Peyer's patch (tissue), 4 donors: ENCODE data around the gene ZBTB2. TPM values are rescaled to one million over a fixed set of nuclear protein-coding genes. Genes with fewer than 3 reads are reported as not detected.
A peak's percentile ranks its signal among the peaks of the same experiment; 100 is the strongest.

Experiments used
- DNase-seq, 3 donors: peaks; one replicate each; pipeline ENCODE4 v3.0.0-alpha.2; 2017 to 2019
- H3K27ac ChIP-seq, 4 donors: fragments of 200-600 bp; sonication (generic); one replicate each; pipeline ENCODE4 v1.5.1; 2016 to 2019
- H3K27me3 ChIP-seq, 2 donors: fragments of 200-600 bp; sonication (generic); one replicate each; pipeline ENCODE4 v1.5.1; 2019
- H3K36me3 ChIP-seq, 3 donors: fragments of 200-600 bp; sonication (generic); one replicate each; pipeline ENCODE4 v1.5.1; 2016 to 2019
- H3K4me1 ChIP-seq, 4 donors: fragments of 200-600 bp; sonication (generic); one replicate each; pipeline ENCODE4 v1.5.1; 2016 to 2019
- H3K4me3 ChIP-seq, 4 donors: fragments of 200-600 bp; sonication (generic); 1 replicate in 3 of 4; 2 replicates in 1 of 4; pipeline ENCODE4 v1.5.1; 2016 to 2019; ENCODE audit warnings: mild to moderate bottlenecking in 1 of 4
- H3K9me3 ChIP-seq, 4 donors: fragments of 200-600 bp; sonication (generic); one replicate each; pipeline ENCODE4 v1.5.1; 2016 to 2019; ENCODE audit warnings: mild to moderate bottlenecking in 1 of 4
- CTCF ChIP-seq, 6 experiments: fragments of 450-650 bp in 4 of 6; fragments of 200-600 bp in 2 of 6; sonication (generic) in 1 of 6; IDR thresholded peaks; one replicate each; pipeline ENCODE4 v1.5.1; 2017 to 2019; ENCODE audit warnings: antibody characterized with exemption in 6 of 6, mild to moderate bottlenecking in 3 of 6, moderate library complexity in 1 of 6
- POLR2A ChIP-seq, 2 donors: fragments of 450-650 bp; IDR thresholded peaks; one replicate each; pipeline ENCODE4 v1.5.1; 2017; ENCODE audit warnings: antibody characterized with exemption in 2 of 2, mild to moderate bottlenecking in 2 of 2, moderate library complexity in 2 of 2
- total RNA-seq, 4 donors: library from RNA; depleted of rRNA; stranded (reverse); fragments of >200 nt; gene quantifications; one replicate each; pipeline ENCODE4 v1.1.0, GENCODE V29; 2016

Gene ZBTB2
- total RNA-seq, 4 donors from 2014 or later = 7.3 to 12.4 (median 9.9) TPM

DNA sequence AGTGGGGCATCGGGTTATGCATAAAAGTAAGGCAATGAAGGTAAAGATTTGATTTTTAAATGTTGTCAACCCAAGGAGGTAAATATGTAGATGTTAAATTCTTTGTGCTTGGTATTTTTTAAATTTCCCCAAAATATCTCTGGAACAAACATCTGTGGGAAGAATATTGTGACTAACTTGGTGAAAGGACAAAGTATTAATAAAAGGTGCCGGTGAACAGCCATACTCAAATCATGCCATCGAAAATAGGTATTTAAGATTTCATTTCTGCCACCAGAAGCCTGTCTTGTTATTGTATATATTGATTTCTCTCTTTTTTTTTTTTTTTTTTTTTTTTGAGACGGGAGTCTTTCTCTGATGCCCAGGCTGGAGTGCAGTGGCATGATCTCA lies 12.6 kb upstream of the ZBTB2 start:
- no peaks in the 10 kb centered on the region for H3K4me1 ChIP-seq
- DNase-seq = no peak
- no peaks in the 10 kb centered on the region for H3K9me3 ChIP-seq
- TF ChIP-seq POLR2A (IDR thresholded peaks at IDR 0.05) (no peak), CTCF (IDR thresholded peaks at IDR 0.05) (no peak)
- H3K36me3 ChIP-seq = peaks cover 0 to 33% (median 0%) of the 10 kb centered on the region in 3 donors
- H3K27ac ChIP-seq = no peak overlapping the region
- H3K27me3 ChIP-seq = no peaks in the 10 kb centered on the region
- no peak overlapping the region for H3K4me3 ChIP-seq

DNA sequence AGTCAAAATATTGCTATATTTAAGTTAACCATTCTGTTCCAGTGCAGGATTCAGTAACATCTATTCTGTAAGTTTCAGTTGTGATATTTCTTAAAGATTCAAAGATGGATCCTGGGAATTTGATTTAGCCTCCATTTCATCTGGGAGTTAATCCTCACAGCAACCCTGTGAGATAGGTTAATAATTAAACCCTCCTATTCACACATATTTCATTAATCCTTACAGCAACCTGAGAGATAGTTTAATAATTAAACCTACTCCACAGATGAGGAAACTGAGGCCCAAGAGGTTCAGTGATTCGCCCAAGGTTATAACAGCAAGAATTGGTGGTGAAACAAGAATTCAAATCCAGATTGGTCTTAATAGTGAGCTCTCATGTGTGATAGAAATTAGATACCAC lies 10.9 kb upstream of the ZBTB2 start:
- Histone ChIP-seq H3K27me3 (no peaks in the 10 kb centered on the region), H3K9me3 (no peaks in the 10 kb centered on the region), H3K4me1 (no peaks in the 10 kb centered on the region), H3K27ac (no peak overlapping the region), H3K4me3 (no peak overlapping the region), H3K36me3 (peaks cover 0 to 25% (median 0%) of the 10 kb centered on the region in 3 donors)
- TF ChIP-seq CTCF (IDR thresholded peaks at IDR 0.05) (no peak), POLR2A (IDR thresholded peaks at IDR 0.05) (no peak)
- DNase-seq = no peak

DNA sequence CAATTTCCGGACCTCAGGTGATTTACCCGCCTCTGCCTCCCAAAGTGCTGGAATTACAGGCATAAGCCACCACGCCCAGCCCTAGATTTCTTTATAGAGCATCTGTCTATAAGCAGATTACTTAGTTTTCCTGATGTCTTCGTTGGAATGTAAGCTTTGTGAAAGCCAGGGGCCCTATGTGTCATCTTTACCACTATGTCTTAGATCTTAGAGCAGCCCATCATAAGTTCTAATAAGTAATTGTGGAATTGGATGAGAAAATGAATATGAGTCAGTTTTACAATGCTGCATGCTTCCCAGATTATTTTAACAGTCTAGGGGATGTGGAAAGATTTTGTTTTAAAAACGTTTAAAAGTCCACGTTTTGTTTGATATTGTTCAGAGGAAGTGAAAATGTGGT lies 9.1 kb upstream of the ZBTB2 start:
- Histone ChIP-seq H3K9me3 (no peaks in the 10 kb centered on the region), H3K27ac (no peak overlapping the region), H3K4me3 (no peak overlapping the region), H3K27me3 (no peaks in the 10 kb centered on the region), H3K36me3 (peaks cover 0 to 25% (median 0%) of the 10 kb centered on the region in 3 donors), H3K4me1 (peaks cover 0 to 5% (median 0%) of the 10 kb centered on the region in 4 donors)
- TF ChIP-seq CTCF (IDR thresholded peaks at IDR 0.05) (no peak), POLR2A (IDR thresholded peaks at IDR 0.05) (no peak)
- DNase-seq = no peak

- Histone ChIP-seq H3K36me3 (peaks cover 0 to 19% (median 0%) of the 10 kb centered on the region in 3 donors), H3K4me1 (peaks cover 0 to 5% (median 1%) of the 10 kb centered on the region in 4 donors), H3K4me3 (no peak overlapping the region), H3K27me3 (no peaks in the 10 kb centered on the region), H3K9me3 (no peaks in the 10 kb centered on the region), H3K27ac (no peak overlapping the region)
- TF ChIP-seq CTCF (IDR thresholded peaks at IDR 0.05) = no peak
- TF ChIP-seq POLR2A (IDR thresholded peaks at IDR 0.05) = no peak
- DNase-seq = no peak
Measured at GRCh38 chr6:151399679-151400078, 8.3 kb upstream of the ZBTB2 start.

DNA sequence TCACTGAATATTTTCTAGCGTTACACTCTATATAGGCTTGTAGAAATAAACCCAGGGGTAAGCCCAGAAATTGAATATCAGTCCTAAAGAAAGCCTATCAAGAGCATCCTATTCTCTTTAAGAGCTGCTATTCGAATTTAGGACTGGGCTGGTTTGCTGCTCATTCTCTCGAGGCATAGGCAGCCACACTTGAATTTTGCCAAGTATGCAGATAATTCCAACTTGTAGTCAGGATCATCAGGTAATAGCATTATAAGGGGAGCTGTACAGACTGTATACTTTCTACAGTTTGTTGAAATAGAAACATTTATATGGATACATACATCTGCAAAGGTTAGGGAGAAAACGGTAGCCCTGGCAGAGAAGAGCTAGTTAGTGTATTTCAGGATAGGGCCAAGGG lies 2.1 kb upstream of the ZBTB2 start:
- no peak for DNase-seq
- no peaks in the 10 kb centered on the region for H3K9me3 ChIP-seq
- H3K36me3 ChIP-seq = peaks cover 0 to 1% (median 0%) of the 10 kb centered on the region in 3 donors
- H3K27me3 ChIP-seq = no peaks in the 10 kb centered on the region
- H3K4me3 ChIP-seq = no peak overlapping the region
- H3K27ac ChIP-seq = peak overlapping the region in 1 of 4 donors; percentile 1
- peaks cover 0 to 35% (median 11%) of the 10 kb centered on the region in 4 donors for H3K4me1 ChIP-seq
- TF ChIP-seq CTCF (IDR thresholded peaks at IDR 0.05) (no peak), POLR2A (IDR thresholded peaks at IDR 0.05) (no peak)

- Histone ChIP-seq H3K27ac (peak overlapping the region; percentile 99 to 100 (median 100)), H3K9me3 (no peaks in the 10 kb centered on the region), H3K4me3 (peak overlapping the region; percentile 86 to 100 (median 88)), H3K36me3 (no peaks in the 10 kb centered on the region), H3K4me1 (peaks cover 0 to 42% (median 11%) of the 10 kb centered on the region in 4 donors), H3K27me3 (no peaks in the 10 kb centered on the region)
- no peak for DNase-seq
- TF ChIP-seq POLR2A (IDR thresholded peaks at IDR 0.05) = no peak
- TF ChIP-seq CTCF (IDR thresholded peaks at IDR 0.05) = no peak
Measured at GRCh38 chr6:151392427-151392826, 1.1 kb upstream of the ZBTB2 start.
